ENCODE data around the gene S100A7A.

Gene S100A7A

GRCh38 chr1:153415850-153416570, at the start of gene S100A7A:
Gene S100A7A (plus strand): TSS chr1:153416520. CDS start chr1:153418083, 1,563 bp downstream.
- no peak for FAIRE-seq

GRCh38 chr1:153367090-153367489, 49.2 kb upstream of the S100A7A start:
- no peak for FAIRE-seq

GRCh38 chr1:153368495-153368894, 47.8 kb upstream of the S100A7A start:
- no peak for FAIRE-seq

- no peak for FAIRE-seq
Measured at GRCh38 chr1:153370146-153370545, 46.2 kb upstream of the S100A7A start.

DNA sequence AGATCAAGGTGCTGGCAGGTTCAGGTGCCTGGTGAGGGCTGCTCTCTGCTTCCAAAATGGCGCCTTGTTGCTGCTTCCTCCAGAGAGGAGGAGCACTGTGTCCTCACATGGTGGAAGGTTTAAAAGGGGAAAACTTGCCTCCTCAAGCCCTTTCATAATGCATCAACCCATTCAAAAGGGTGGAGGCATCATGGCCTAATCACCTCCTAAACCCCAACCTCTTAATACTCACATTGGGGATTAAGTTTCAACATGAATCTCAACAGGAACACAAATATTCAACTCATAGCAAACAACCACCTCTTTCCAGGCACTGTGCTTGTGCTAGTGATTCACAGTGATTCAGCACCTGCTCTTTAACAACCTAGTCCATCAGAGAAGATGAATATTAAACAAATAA, 45.1 kb upstream of the S100A7A start:
- FAIRE-seq: no peak

- FAIRE-seq: no peak
Measured at GRCh38 chr1:153372571-153372970, 43.7 kb upstream of the S100A7A start.

DNA sequence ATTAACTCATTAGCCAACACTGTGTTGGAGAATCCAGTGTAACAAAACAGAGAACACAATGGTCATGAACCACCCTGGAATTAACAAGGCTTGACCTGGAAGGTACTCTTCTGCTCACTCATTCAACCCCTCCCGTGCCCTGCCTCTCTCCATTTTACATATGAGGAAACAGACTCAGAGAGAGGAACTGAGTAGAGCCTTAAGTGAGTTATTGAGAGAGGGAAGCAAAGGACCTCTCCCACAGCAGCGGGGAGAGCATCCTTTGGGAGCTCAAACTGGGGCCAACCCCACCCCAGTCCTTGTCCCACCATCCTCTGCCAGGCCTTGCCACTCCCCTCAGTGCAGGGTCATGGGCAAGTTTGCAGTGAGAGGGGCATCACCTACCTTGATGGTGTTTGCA, 42.2 kb upstream of the S100A7A start:
- FAIRE-seq: no peak

- no peak for FAIRE-seq
Measured at GRCh38 chr1:153375511-153375910, 40.8 kb upstream of the S100A7A start, which contains the start of gene S100A12. Gene S100A12 (minus strand): TSS chr1:153375621. CDS start chr1:153374592, 1,029 bp downstream.

- FAIRE-seq: no peak
Measured at GRCh38 chr1:153379591-153379990, 36.7 kb upstream of the S100A7A start.

DNA sequence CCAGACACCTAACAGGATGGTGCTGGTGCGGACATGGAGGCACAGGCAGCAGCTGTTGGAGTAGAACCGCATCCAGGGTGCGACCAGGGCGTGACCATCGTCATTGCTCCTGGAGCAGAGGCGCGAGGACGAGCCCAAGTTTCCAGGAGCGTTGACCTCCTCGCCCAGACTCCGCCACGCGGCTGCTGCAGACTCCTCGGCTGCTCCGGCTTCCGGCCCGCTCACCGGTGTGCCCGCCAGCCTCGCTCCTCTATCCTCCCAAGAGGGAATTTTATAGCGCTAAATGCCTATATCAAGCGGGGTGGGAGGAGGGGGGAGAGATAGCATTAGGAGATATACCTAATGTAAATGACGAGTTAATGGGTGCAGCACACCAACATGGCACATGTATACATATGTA, 35.6 kb upstream of the S100A7A start:
- FAIRE-seq: no peak

GRCh38 chr1:153384958-153385580, 31.3 kb upstream of the S100A7A start:
- no peak for FAIRE-seq

GRCh38 chr1:153386500-153386901, 29.8 kb upstream of the S100A7A start:
- FAIRE-seq: no peak

DNA sequence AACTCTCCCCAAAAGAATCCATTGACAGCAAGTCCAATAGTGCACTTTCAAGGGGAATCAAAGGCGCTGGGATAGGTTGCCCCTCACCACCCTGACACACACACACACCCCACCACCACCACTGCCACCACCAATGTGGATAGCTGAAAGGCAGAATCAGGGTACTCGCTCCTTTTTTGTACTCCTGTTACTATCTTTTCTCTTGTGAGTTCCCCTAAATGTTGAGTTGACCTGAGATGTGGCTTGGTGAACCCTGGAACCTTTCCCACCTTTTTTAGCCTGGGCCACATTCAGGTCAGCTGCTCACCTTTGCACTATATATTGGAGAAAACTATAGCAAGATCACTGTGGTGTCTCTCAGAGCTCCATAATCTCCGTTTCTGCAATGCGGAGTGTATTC, 29.3 kb upstream of the S100A7A start:
- no peak for FAIRE-seq

GRCh38 chr1:153387785-153388184, 28.5 kb upstream of the S100A7A start:
- FAIRE-seq: no peak

GRCh38 chr1:153389401-153389800, 26.9 kb upstream of the S100A7A start:
- FAIRE-seq: no peak

DNA sequence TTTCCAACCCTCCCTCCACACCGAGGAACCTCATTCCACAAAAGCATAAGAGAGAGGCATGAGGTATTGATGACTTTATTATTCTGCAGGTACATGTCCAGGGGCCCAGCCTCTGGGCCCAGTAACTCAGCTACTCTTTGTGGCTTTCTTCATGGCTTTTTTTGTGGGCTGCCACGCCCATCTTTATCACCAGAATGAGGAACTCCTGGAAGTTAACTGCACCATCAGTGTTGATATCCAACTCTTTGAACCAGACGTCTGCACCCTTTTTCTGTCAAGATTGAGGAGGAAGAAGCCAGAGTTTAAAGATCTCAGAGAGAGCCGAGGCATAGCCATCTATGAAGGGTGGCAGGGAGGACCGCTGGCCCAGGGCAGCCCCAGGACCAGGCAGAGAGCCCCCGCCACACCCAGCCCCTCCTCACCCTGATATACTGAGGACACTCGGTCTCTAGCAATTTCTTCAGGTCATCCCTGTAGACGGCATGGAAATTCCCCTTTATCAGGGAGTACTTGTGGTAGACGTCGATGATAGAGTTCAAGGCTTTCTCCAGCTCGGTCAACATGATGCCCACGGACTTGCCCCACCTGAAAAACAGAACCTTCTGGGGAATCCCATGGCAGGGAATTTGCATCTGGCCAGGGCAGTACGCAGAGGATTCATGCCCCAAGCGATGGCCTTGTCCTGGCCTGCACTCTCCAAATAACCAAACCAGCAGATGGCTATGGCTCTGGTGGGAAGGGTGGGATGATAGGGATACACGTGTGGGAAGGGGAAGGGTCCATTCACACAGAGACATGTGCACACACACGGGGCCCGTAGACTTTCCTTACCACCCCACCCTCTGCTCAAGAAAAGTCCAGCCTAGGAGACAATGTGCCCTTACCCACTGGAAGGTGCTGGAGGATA, 26.1 kb upstream of the S100A7A start:
- no peak for FAIRE-seq

GRCh38 chr1:153390938-153391710, 25.2 kb upstream of the S100A7A start, which contains the start of gene S100A8:
Gene S100A8 (minus strand): TSS chr1:153391073. CDS start chr1:153390535, 538 bp downstream.
- FAIRE-seq: no peak

- no peak for FAIRE-seq
Measured at GRCh38 chr1:153392258-153392657, 24.1 kb upstream of the S100A7A start.

DNA sequence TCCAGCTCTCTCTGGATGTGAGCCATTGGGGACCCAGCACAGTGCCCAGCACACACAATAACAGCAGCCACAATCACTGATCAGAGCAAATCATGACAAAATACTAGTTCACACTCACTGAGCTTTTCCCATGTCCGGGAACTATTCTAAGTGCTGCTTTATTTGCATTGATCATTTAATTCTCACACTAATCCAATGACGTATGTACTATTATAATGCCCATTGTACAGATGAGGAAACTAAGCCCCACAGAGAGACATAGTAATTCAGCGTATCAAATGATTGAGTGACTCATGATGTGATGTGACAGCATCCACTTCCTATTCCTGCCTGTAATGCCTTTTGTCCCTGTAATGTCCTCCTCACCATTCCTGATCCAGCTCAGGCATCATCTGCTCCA, 23.5 kb upstream of the S100A7A start:
- FAIRE-seq: no peak

DNA sequence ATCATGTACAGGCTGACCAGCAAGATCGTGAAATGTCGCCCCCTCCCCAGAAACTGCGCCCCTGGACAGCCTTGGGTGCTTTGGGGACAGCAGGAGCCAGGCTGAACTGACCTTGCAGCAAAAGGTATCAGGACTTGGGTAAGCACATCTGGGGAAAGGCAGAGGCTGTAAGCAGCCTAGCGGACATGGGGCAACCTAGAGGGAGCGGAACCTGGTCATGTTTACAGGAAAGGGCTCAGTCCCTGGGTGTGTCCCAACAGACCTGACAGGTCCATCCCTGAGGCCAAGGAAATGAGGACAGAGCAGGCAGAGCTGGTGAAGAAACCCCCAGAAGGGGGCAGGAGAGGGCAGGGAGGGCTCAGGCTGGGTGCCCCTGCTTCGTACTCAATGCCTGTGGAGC, 22.4 kb upstream of the S100A7A start:
- no peak for FAIRE-seq

- FAIRE-seq: no peak
Measured at GRCh38 chr1:153394391-153394790, 21.9 kb upstream of the S100A7A start.

- FAIRE-seq: no peak
Measured at GRCh38 chr1:153395136-153395685, 21.1 kb upstream of the S100A7A start.

Data from G401.6 (cell line).